PC-3 (cell line): ENCODE results near the gene QARS1. TPM values are rescaled to one million over a fixed set of nuclear protein-coding genes. Genes with fewer than 3 reads are reported as not detected.

ENCODE experiments used
- ATAC-seq: fragments of 200-7000 bp; cut with Tn5 transposase; 2 replicates; pipeline ENCODE4 v1.9.1; 2020; ENCODE audit warnings: mild to moderate bottlenecking, moderate library complexity
- BruUV-seq: library from RNA; stranded (reverse); fragments of 400-500 nt; replicated peaks from 2 replicates; lab custom pipeline; 2021; lab: Mats Ljungman, UMichigan
- CTCF ChIA-PET: fragments of 300-600 bp; sonication (Branson Sonifier 250); formaldehyde crosslinking; loops from one replicate; lab custom pipeline; 2022; ENCODE audit warnings: antibody characterized with exemption; lab: Charles Lee
- POLR2A ChIA-PET: fragments of 300-600 bp; sonication (Branson Sonifier 250); formaldehyde crosslinking; loops from one replicate; lab custom pipeline; 2022; ENCODE audit warnings: antibody characterized with exemption; ENCODE audit not compliant: unreplicated experiment; lab: Charles Lee
- DNase-seq: peaks from one replicate; pipeline ENCODE4 v3.0.0-alpha.2; 2015
- H2AFZ ChIP-seq: fragments of 300-600 bp; sonication (generic); 2 replicates; pipeline ENCODE4 v1.6.0; 2016; ENCODE audit warnings: antibody characterized with exemption, low read length
- H3F3A ChIP-seq: fragments of 300-600 bp; sonication (generic); one replicate; pipeline ENCODE4 v1.6.0; 2017; ENCODE audit warnings: antibody characterized with exemption, low read length, control low read depth, mild to moderate bottlenecking; ENCODE audit not compliant: unreplicated experiment
- H3K27ac ChIP-seq: fragments of 300-600 bp; sonication (generic); 2 replicates; pipeline ENCODE4 v1.5.1; 2016; ENCODE audit warnings: mild to moderate bottlenecking, low read length
- H3K27me3 ChIP-seq: fragments of 300-600 bp; sonication (generic); 2 replicates; pipeline ENCODE4 v1.6.1; 2016; ENCODE audit warnings: low read length, mixed read lengths
- H3K36me3 ChIP-seq: fragments of 300-600 bp; sonication (generic); 2 replicates; pipeline ENCODE4 v1.6.1; 2016; ENCODE audit warnings: low read depth, mixed run types, low read length, mixed read lengths
- H3K4me1 ChIP-seq: fragments of 300-600 bp; sonication (generic); 2 replicates; pipeline ENCODE4 v1.5.1; 2016; ENCODE audit warnings: low read length; ENCODE audit not compliant: insufficient read depth
- H3K4me2 ChIP-seq: fragments of 300-600 bp; sonication (generic); 2 replicates; pipeline ENCODE4 v1.6.0; 2016; ENCODE audit warnings: low read length
- H3K4me3 ChIP-seq: fragments of 300-600 bp; sonication (generic); 2 replicates; pipeline ENCODE4 v1.5.1; 2016; ENCODE audit warnings: mild to moderate bottlenecking, low read length, mixed read lengths
- H3K79me2 ChIP-seq: fragments of 300-600 bp; sonication (generic); 2 replicates; pipeline ENCODE4 v1.6.1; 2017; ENCODE audit warnings: low read length, mixed read lengths
- H3K9ac ChIP-seq: fragments of 300-600 bp; sonication (generic); 2 replicates; pipeline ENCODE4 v1.6.0; 2016; ENCODE audit warnings: mild to moderate bottlenecking, low read length
- H3K9me2 ChIP-seq: fragments of 300-600 bp; sonication (generic); replicated peaks from 2 replicates; pipeline ENCODE4 v1.6.1; 2016; ENCODE audit warnings: mixed run types, low read length, mixed read lengths
- H3K9me3 ChIP-seq: fragments of 300-600 bp; sonication (generic); 2 replicates; pipeline ENCODE4 v1.6.1; 2016; ENCODE audit warnings: low read length, mixed read lengths
- H4K20me1 ChIP-seq: fragments of 300-600 bp; sonication (generic); 2 replicates; pipeline ENCODE4 v1.6.1; 2016; ENCODE audit warnings: low read length, mixed read lengths
- EZH2 ChIP-seq: fragments of 300-600 bp; sonication (generic); IDR thresholded peaks from one replicate; pipeline ENCODE4 v1.6.1; 2017; ENCODE audit warnings: antibody characterized with exemption, mild to moderate bottlenecking, low read length; ENCODE audit not compliant: unreplicated experiment
- EZH2phosphoT487 ChIP-seq: fragments of 300-600 bp; sonication (generic); IDR thresholded peaks from 2 replicates; pipeline ENCODE4 v1.6.1; 2018; ENCODE audit warnings: mild to moderate bottlenecking, antibody characterized with exemption, low read length, borderline replicate concordance
- intact Hi-C: fragments of 100-400 bp; cut with micrococcal nuclease; formaldehyde crosslinking; loops from 2 replicates; pipeline ENCODE4 v1.9.0; 2023
- total RNA-seq: library from RNA; depleted of rRNA; stranded (reverse); fragments of >200 nt; gene quantifications from 2 replicates; pipeline ENCODE4 v1.2.3, GENCODE V29; 2014
- TF ChIP-seq, protein P1 (sequence below): fragments of 300-600 bp; sonication (generic); conservative IDR thresholded peaks from 2 replicates; pipeline ENCODE4 v1.5.1; 2017; ENCODE audit warnings: antibody characterized with exemption, low read depth, mild to moderate bottlenecking, low read length

QARS1 gene
- total RNA-seq, 1 experiment from 2014 or later = 316 TPM

- intact Hi-C loops = no loop called here
- Histone ChIP-seq H2AFZ (no peak overlapping the region), H4K20me1 (peaks cover 8% of the 10 kb centered on the region; the same call in 1 of the 2 replicates), H3F3A (no peaks in the 10 kb centered on the region), H3K4me3 (no peak overlapping the region), H3K9ac (no peak overlapping the region), H3K36me3 (peaks cover 65% of the 10 kb centered on the region), H3K4me1 (no peaks in the 10 kb centered on the region), H3K27ac (no peak overlapping the region), H3K27me3 (no peaks in the 10 kb centered on the region), H3K9me2 (no peaks in the 10 kb centered on the region), H3K9me3 (no peaks in the 10 kb centered on the region), H3K79me2 (peaks cover 40% of the 10 kb centered on the region), H3K4me2 (no peak overlapping the region)
- DNase-seq = no peak
- CTCF ChIA-PET = no interaction called here
- POLR2A ChIA-PET = interaction anchor here (0.6 kb wide), 1 partner anchor 18 kb away, joined by 4 read pairs; no protein-coding TSS in a partner anchor
- no TSS peak for BruUV-seq
- TF ChIP-seq, protein P1, sequence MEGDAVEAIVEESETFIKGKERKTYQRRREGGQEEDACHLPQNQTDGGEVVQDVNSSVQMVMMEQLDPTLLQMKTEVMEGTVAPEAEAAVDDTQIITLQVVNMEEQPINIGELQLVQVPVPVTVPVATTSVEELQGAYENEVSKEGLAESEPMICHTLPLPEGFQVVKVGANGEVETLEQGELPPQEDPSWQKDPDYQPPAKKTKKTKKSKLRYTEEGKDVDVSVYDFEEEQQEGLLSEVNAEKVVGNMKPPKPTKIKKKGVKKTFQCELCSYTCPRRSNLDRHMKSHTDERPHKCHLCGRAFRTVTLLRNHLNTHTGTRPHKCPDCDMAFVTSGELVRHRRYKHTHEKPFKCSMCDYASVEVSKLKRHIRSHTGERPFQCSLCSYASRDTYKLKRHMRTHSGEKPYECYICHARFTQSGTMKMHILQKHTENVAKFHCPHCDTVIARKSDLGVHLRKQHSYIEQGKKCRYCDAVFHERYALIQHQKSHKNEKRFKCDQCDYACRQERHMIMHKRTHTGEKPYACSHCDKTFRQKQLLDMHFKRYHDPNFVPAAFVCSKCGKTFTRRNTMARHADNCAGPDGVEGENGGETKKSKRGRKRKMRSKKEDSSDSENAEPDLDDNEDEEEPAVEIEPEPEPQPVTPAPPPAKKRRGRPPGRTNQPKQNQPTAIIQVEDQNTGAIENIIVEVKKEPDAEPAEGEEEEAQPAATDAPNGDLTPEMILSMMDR = no peak
- TF ChIP-seq EZH2phosphoT487 (no peak), EZH2 (no peak)
- no peak for ATAC-seq
Observed at GRCh38 chr3:49076116-49076515, 28.4 kb downstream of the QARS1 start.

- ChIA-PET POLR2A (interaction anchor here (0.6 kb wide), 1 partner anchor 18 kb away, joined by 4 read pairs; no protein-coding TSS in a partner anchor), CTCF (no interaction called here)
- BruUV-seq = no TSS peak
Observed at GRCh38 chr3:49058011-49058410, 46.5 kb downstream of the QARS1 start.

DNA sequence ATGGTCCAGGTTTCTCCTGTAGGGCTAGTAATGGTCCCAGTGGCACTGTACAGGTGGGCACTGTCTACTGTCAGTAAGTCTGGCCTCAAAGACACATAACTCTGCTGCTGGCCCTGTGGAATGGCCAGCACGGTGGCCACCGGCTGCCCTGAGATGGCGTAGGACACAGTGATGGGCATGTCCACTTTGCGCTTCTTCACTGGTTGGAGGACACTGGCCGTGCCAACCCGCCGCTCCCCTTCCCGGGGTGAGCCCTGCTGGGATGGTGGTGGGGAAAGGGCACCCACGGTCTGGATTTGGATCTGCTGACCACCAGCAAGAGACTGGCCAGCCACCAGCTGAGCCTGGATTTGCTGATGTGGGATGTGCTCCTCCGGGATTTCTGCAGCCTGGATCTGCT is 47.3 kb downstream of the QARS1 start:
- H3K9ac ChIP-seq = no peak overlapping the region
- H3K4me3 ChIP-seq = no peak overlapping the region
- POLR2A ChIA-PET = no interaction called here
- no peaks in the 10 kb centered on the region for H3F3A ChIP-seq
- H3K27ac ChIP-seq = no peak overlapping the region
- H3K9me3 ChIP-seq = no peaks in the 10 kb centered on the region
- no peaks in the 10 kb centered on the region for H4K20me1 ChIP-seq
- no peaks in the 10 kb centered on the region for H3K9me2 ChIP-seq
- intact Hi-C loops = no loop called here
- CTCF ChIA-PET = no interaction called here
- no peak for ATAC-seq
- TF ChIP-seq, protein P1 = no peak
- TF ChIP-seq EZH2phosphoT487 (no peak), EZH2 (no peak)
- no peaks in the 10 kb centered on the region for H3K27me3 ChIP-seq
- H2AFZ ChIP-seq = no peak overlapping the region
- BruUV-seq = no TSS peak
- no peak for DNase-seq
- peaks cover 15% of the 10 kb centered on the region; the same call in 1 of the 2 replicates for H3K79me2 ChIP-seq
- H3K36me3 ChIP-seq = peaks cover 46% of the 10 kb centered on the region
- H3K4me1 ChIP-seq = no peaks in the 10 kb centered on the region
- H3K4me2 ChIP-seq = no peak overlapping the region

More at GRCh38 chr3:49058011-49058410, 46.5 kb downstream of the QARS1 start:
- Histone ChIP-seq H3F3A (no peaks in the 10 kb centered on the region), H3K9ac (no peak overlapping the region), H3K4me1 (no peaks in the 10 kb centered on the region), H3K4me2 (no peak overlapping the region), H3K27me3 (no peaks in the 10 kb centered on the region), H3K4me3 (no peak overlapping the region), H3K9me3 (no peaks in the 10 kb centered on the region), H3K9me2 (no peaks in the 10 kb centered on the region), H2AFZ (no peak overlapping the region), H3K79me2 (peaks cover 17% of the 10 kb centered on the region; the same call in 1 of the 2 replicates), H3K36me3 (peaks cover 42% of the 10 kb centered on the region), H3K27ac (no peak overlapping the region), H4K20me1 (no peaks in the 10 kb centered on the region)
- intact Hi-C loops = no loop called here
- ATAC-seq = no peak
- TF ChIP-seq, protein P1 = no peak
- TF ChIP-seq EZH2 = no peak
- no peak for TF ChIP-seq EZH2phosphoT487
- DNase-seq = no peak
